Esophagus muscularis mucosa (tissue), 3 donors: ENCODE measurements around the gene TBC1D14.

ENCODE experiments used
- POLR2A ChIP-seq: fragments of 450-650 bp; IDR thresholded peaks from one replicate; pipeline ENCODE4 v1.6.1; 2017; ENCODE audit warnings: antibody characterized with exemption, moderate library complexity, mild to moderate bottlenecking, low read depth
- POLR2AphosphoS5 ChIP-seq, 2 donors: sonication (generic); formaldehyde crosslinking; IDR thresholded peaks; one replicate each; pipeline ENCODE4 v1.6.1; 2017; ENCODE audit warnings: antibody characterized with exemption in 2 of 2
- TF ChIP-seq, protein P1 (sequence below), 3 experiments: fragments of 200-600 bp in 2 of 3; fragments of 450-650 bp in 1 of 3; sonication (generic) in 2 of 3; IDR thresholded peaks; one replicate each; pipeline ENCODE4 v1.5.1; 2017 to 2019; ENCODE audit warnings: antibody characterized with exemption in 3 of 3, mild to moderate bottlenecking in 2 of 3, moderate library complexity in 1 of 3

DNA sequence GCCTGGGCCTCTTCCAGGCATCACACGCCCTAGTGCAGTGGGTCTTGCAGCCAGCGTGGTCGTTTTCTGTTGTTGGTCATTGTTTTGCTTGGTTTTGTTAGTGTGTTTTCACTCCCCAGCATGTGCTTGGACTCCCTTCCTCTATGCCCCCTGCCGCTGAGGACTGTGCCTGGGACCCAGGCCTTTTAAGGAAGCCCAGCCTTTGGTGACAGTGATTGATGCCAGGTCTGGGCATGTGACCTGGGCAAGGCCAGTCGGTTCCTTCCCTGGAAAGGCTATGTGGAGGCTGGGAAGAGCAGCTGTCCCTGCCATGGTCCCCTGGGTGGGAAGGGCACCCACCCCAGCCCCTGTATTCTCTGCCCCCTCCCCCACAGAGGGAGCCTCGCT is 167.1 kb downstream of the TBC1D14 start:
- TF ChIP-seq, protein P1, sequence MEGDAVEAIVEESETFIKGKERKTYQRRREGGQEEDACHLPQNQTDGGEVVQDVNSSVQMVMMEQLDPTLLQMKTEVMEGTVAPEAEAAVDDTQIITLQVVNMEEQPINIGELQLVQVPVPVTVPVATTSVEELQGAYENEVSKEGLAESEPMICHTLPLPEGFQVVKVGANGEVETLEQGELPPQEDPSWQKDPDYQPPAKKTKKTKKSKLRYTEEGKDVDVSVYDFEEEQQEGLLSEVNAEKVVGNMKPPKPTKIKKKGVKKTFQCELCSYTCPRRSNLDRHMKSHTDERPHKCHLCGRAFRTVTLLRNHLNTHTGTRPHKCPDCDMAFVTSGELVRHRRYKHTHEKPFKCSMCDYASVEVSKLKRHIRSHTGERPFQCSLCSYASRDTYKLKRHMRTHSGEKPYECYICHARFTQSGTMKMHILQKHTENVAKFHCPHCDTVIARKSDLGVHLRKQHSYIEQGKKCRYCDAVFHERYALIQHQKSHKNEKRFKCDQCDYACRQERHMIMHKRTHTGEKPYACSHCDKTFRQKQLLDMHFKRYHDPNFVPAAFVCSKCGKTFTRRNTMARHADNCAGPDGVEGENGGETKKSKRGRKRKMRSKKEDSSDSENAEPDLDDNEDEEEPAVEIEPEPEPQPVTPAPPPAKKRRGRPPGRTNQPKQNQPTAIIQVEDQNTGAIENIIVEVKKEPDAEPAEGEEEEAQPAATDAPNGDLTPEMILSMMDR (IDR thresholded peaks at IDR 0.05) = no peak
- TF ChIP-seq POLR2A (no peak), POLR2AphosphoS5 (IDR thresholded peaks at IDR 0.05) (no peak)
